NOMO-1 treated with dmso at 0.1 percent for 144 hours (cell line): ENCODE data around the gene PRKCZ.

Source experiments
- DNase-seq: peaks from one replicate; lab custom pipeline; 2025; ENCODE audit not compliant: unreplicated experiment; lab: John Stamatoyannopoulos, UW

The PRKCZ gene

GRCh38 chr1:2099886-2100779 lies 49.9 kb downstream of the PRKCZ start:
- DNase-seq: no peak

DNA sequence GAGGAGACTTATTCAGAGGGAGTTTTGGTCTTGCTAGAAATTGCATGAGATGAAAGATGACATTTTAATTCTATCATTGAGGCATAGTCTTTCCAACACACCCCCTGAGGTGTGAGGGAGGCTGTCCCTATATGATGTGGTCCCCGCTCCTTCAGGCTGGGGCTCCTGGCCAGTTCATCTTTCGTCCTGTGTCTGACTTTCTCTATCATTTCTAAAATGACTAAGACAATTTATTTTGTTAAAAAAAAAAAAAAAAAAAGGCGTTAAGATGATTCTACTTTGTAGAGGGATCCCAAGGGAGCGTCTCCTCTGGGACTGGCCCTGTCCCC lies 50.5 kb downstream of the PRKCZ start:
- DNase-seq: no peak

DNA sequence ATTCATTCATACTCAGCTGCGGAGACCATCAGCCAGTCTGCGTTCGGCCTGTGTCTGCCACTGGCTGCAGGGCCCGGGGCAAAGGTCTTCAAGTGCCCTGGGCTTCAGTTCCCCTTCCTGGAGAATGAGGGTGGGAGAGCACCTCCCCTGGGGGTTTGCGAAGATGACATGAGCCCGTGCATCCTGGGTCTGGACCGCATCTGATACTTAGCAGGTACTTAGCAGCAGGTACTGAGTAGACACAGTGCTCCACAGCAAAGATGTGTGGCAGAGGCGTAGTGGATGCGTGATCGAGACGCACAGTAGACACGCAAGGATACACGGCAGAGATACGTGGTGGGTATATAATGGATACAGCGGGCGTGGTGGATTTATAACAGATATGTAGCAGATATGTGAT lies 51.3 kb downstream of the PRKCZ start:
- no peak for DNase-seq

DNA sequence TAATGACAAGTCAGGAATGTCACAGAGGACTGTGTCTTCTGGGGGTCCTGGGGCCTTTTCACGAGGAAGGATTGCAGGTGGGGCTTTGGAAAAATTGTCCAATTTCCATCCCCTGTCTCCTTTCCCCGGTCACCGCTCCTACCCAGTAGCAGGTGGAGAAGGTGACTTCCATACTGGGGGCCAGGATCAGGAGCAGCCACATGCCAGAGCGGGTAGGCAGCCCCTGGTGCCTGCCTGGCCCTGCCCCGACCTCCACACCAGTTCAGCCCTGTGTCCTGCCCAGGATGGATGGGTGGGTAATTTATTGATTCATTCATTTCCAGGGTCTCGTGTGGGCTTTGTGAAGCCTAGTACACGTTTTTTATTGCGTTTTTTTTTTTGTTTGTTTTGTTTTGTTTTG lies 51.7 kb downstream of the PRKCZ start:
- no peak for DNase-seq

- no peak for DNase-seq
These were observed 52.5 kb downstream of the PRKCZ start for GRCh38 chr1:2102753-2103152.

GRCh38 chr1:2103266-2103900 lies 53.2 kb downstream of the PRKCZ start:
- no peak for DNase-seq

DNA sequence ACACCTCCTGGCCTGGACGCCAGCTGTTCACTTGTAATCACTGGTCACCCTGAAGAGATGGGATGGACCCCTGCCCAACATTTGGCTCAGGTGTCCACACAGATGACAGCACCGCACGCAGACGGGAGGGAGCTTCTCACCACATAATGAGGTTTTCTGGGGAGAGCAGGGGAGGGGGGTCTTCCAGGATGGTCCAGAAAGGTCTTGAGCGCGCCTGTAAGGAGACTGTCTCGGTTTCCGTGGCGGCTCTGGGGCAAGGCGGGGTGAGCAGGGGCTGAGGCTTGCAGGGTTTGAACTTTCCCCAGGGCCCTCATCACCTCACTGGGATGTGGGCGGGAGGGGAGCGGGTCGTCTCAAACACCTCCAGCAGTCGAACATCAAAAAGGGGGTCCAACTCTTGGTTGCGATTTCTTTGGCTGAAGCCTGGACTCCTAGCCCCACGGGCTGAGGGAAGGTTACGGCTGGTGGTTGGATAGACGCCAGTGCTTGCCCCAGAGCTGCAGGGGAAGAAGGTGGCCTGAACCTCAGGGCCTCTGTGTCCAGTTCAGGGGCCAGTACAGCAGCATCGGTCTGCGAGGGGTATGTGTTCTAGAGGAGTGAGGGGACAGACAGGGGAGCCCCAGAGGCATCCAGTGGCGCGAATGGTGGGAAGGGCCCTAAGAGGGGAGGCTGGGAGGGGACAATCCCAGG lies 53.8 kb downstream of the PRKCZ start:
- no peak for DNase-seq

- no peak for DNase-seq
These were observed 54.6 kb downstream of the PRKCZ start for GRCh38 chr1:2104621-2105427.

DNA sequence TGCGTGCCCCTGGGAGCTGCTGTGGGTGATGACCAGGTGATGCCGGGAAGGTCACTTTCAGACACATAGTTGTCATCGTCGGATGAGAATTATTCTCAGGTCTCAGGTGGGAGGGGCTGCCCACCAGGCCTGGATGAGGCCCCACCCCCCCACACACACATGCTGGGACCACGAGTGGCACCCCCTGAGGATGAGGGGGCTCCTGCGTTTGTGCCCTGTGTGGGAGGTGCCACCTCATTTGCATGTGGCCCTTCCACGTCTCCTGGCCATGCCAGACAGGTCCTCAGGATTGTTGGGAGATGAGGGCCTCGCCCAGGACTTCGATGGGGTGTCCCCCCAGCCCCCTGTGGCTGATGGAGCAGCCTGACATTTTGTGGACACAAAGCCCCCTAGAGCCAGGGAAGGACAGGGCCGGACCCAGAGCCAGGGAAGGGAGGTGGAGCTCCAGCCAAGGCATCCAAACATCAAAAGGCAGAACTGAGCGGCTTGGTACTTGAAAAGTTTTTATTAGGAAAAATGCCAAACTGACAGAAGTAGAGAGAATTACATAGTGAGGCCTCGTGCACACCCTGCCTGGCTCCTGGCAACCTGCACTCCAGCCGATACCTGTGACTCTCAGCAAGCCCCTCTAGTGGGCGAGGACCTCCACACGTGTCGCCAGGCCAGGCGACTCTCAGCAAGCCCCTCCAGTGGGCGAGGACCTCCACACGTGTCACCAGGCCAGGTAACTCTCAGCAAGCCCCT lies 55.7 kb downstream of the PRKCZ start:
- no peak for DNase-seq

DNA sequence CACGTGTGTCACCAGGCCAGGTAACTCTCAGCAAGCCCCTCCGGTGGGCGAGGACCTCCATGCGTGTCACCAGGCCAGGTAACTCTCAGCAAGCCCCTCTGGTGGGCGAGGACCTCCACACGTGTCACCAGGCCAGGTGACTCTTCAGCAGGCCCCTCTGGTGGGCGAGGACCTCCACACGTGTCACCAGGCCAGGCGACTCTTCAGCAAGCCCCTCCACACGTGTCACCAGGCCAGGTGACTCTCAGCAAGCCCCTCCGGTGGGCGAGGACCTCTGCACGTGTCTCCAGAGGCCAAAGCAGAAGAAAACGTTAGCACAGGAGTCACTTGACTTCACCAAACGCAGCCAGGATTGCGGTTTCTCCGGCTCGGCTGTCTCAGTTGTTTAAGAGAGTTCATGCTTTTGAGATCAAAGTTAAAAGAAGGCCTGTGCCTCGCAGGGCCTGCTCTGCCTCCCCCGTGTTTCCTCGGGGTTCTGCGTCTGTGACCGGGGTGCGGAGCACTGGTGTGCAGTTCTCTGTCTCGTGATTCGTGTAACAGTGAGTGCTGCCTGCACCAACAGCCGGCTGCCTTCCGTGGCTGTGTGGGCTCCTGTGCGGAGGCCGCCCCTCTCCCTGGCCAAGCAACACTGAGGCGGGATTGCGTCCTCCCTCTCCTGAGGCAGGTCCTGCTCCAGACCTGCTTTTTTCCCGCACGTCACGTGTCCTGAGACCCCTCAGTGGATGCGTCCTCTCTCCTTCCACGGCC lies 56.6 kb downstream of the PRKCZ start:
- DNase-seq: no peak

DNA sequence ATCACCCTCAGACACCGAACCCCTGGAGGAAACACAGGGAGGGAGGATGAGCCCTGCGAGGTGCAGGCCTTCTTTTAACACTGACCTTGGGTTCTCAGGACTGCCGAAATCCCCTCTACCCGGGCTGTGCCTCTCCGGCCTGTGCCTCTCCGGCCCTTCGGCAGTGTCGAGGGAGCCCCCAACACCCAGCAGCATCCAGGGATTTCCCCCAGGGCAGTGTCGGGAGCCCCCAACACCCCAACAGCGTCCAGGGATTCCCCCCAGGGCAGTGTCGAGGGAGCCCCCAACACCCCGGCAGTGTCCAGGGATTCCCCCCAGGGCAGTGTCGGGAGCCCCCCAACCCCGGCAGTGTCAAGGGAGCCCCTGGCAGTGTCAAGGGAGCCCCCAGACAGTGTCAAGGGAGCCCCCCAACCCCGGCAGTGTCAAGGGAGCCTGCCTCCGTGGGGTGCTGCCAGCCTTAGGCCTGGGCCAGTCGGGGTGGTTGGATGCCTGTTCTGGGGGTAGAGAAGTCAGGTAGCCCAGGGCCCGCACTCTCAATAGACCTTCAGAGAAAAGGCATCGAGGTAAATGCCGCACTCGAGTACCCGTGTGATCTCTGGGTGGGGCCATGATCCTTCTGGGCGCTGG lies 57.5 kb downstream of the PRKCZ start:
- DNase-seq: no peak

- no peak for DNase-seq
These were observed 58.1 kb downstream of the PRKCZ start for GRCh38 chr1:2108213-2108876.

DNA sequence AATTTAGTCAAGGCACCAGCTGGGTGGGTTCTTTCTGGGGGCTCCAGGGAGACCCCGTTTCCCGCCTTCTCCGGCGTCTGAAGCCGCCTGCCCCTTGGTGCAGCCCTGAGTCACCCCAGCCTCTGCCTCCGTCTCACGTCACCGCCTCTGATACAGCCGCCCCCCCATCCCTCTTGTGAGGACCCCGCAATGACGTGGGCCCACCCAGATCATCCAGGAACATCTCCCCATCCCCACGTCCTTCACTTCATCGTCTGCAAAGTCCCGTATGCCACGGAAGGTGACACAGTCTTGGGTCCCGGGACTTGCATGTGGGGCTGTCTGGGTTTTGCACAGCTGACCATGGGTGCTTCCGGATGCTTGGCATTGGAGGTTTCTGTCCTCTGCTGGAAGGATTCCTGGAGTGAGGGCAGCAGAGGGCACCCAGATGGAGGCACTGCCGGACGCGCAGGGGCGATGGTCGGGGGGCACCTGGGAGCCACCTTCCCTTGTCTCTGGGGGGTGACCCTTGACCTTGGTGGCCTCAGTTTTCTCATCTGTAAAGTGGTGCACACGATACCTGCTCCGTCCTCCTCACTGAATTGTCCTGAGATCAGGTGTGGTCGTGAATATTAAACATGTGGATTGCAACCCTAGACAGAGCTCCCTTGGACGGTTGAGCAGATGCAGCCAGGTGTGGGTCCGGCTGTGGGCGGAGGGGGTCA lies 58.8 kb downstream of the PRKCZ start:
- DNase-seq: no peak

DNA sequence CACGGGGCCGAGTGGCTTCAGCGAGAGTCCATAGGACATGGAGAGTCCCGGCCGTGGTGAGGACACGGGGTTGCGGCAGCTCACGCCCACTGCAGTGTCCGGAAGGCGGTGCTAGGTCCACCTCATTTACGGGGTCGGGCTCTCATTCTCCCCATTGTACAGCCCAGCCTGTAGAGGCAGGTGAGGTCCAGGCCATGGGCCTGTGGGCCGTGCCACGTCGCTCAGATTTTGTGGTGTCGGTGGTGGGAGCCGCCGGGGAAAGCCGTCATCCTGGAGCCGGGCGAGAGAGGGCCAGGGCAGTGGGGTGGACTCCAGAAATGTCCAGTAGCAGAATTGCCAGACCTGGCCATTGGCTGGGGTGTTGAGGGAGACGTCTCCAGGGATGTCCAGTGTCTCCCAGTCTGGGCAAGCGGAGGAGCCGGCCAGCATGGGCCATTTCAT lies 59.4 kb downstream of the PRKCZ start:
- DNase-seq: no peak

DNA sequence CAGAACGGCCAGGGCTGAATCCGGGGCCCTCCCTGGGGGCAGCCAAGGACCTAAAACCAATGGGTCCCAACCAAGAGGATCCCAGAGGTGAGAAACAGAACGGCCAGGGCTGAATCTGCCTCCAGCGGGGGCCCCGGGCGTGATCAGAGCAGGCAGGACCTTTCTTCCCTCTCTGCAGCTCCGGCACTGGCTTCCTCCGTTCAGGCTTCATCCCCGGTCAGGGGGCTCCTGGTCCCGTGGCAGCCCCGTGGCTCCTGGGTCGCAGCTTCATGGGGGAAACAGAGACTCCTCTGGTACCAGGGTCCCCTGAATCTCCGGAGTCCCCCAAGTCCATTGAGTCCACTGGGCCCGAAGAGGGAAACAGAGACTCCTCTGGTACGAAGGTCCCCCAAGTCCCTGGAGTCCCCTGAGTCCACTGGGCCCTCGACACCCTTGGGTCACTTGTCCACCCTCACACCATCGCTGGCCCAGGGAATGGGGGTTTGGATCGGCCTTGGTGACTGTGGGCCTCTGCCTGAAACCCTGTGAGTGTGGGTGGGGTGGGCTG lies 60.1 kb downstream of the PRKCZ start:
- DNase-seq: no peak

DNA sequence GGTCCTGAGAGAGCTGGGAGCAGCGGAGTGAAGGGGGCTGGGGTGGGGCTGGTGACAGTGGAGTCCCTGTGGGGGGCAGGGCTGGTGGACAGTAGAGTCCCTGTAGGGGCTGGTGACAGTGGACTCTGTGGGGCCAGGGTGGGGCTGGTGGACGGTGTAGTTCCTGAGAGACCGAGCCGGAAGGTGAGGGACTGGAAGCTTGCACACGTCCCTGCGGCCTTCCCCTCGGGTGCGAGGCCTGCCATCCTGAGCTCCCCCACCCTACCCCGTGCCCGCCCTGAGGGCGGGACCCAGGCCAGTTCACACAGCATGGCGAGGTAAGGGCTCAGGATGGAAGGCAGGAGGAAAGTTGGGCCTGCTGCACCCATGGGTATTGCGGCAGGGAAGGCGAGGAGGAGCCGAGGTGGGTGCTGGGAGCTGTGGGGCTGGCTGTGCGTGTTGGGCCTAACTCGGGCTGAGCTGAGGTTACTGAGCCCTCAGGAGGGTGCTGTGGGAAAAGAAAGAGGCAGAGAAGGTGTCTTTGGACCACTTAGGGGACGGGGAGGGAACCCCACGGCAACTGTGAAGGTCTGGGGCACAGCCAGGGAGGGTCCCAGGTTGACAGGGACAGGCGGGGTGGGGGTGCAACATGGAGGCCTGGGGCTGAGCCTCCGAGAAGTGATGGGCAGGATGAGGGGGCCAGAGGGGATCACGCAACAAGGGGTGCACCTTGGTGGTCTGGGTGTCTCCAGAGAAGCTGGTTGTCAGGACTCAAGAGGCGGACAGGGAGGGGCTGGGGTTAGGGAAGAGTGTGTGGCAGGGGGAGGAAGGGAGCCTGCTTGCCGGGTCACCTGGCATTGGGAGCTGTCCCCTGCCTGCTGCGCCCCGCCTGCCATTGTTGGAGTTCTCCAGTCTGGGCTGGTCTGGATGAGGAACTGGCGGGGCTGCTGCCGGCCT lies 60.8 kb downstream of the PRKCZ start:
- no peak for DNase-seq

DNA sequence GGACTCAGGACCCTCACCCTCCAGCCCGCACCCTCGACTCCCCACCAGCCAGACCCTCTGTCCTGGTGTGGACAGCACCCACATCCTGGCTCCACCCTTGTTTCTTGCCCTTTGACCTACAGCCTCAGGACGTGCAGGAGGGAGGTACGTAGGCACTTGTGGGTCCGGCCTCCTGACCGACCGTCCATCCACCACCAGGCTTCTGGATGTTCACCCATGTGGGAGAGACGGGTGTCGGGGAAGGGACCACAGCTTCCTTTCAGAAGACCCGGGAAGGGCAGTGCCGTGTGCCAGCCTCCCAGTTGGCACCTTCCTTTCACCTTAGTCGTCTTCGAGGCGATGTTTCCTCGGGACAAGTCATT lies 61.4 kb downstream of the PRKCZ start:
- no peak for DNase-seq
